T-helper 17 cell (primary cell): ENCODE results near the gene DYRK1A. TPM values are rescaled to one million over a fixed set of nuclear protein-coding genes. Genes with fewer than 3 reads are reported as not detected.
"Not testable (repeated sequence)": the region's sequence is repeated elsewhere in the genome, so short reads cannot be mapped to it uniquely, and the experiment has no call there.

ENCODE experiments used
- ATAC-seq: fragments of 150-1000 bp; cut with Tn5 transposase; 2 replicates; pipeline ENCODE4 v1.10.0; 2021; ENCODE audit warnings: mild to moderate bottlenecking, moderate library complexity
- DNase-seq, 3 donors: peaks; one replicate each; pipeline versions ENCODE4 v3.0.0 to v3.0.0-alpha.2; 2020 to 2021
- H3K9me3 ChIP-seq: one replicate; pipeline ENCODE4 v1.7.0; 2013; ENCODE audit warnings: low read length, mild to moderate bottlenecking; ENCODE audit not compliant: control insufficient read depth, poor library complexity, severe bottlenecking
- H3K27ac Mint-ChIP-seq: one replicate; pipeline ENCODE4 v1.8.0; 2022; ENCODE audit warnings: mild to moderate bottlenecking, moderate library complexity, mixed read lengths
- H3K27me3 Mint-ChIP-seq: one replicate; pipeline ENCODE4 v1.8.0; 2022; ENCODE audit warnings: mixed read lengths
- H3K36me3 Mint-ChIP-seq: one replicate; pipeline ENCODE4 v1.8.0; 2022; ENCODE audit warnings: low read depth, mixed read lengths
- H3K4me1 Mint-ChIP-seq: one replicate; pipeline ENCODE4 v1.8.0; 2022; ENCODE audit warnings: mild to moderate bottlenecking, mixed read lengths
- H3K4me3 Mint-ChIP-seq: one replicate; pipeline ENCODE4 v1.8.0; 2022; ENCODE audit warnings: mild to moderate bottlenecking, moderate library complexity, mixed read lengths
- total RNA-seq, 4 donors: library from RNA in 2 of 4; stranded (reverse) in 2 of 4; gene quantifications; one replicate each; pipeline ENCODE4 v1.2.3 and lab custom pipeline; 2022 to 2026

DYRK1A gene
- total RNA-seq, 2 donors from 2014 or later, result 123 to 149 TPM

- Mint-ChIP-seq H3K27ac (no peak overlapping the region), H3K27me3 (no peaks in the 10 kb centered on the region), H3K36me3 (peaks cover 14% of the 10 kb centered on the region), H3K4me1 (peaks cover 12% of the 10 kb centered on the region), H3K4me3 (no peak overlapping the region)
- DNase-seq (no peak), ATAC-seq (no peak)
- no peaks in the 10 kb centered on the region for H3K9me3 ChIP-seq
Measured at GRCh38 chr21:37513383-37513782, 146.8 kb downstream of the DYRK1A start.

GRCh38 chr21:37514038-37514667 lies 147.6 kb downstream of the DYRK1A start:
- Mint-ChIP-seq H3K36me3 (peaks cover 14% of the 10 kb centered on the region), H3K4me3 (no peak overlapping the region), H3K4me1 (peaks cover 12% of the 10 kb centered on the region), H3K27ac (no peak overlapping the region), H3K27me3 (no peaks in the 10 kb centered on the region)
- ATAC-seq, result no peak
- DNase-seq, result no peak
- no peaks in the 10 kb centered on the region for H3K9me3 ChIP-seq

- Mint-ChIP-seq H3K27ac (no peak overlapping the region), H3K4me3 (no peak overlapping the region), H3K27me3 (no peaks in the 10 kb centered on the region), H3K36me3 (peaks cover 6% of the 10 kb centered on the region), H3K4me1 (peaks cover 18% of the 10 kb centered on the region)
- DNase-seq (no peak), ATAC-seq (no peak)
- H3K9me3 ChIP-seq, result no peaks in the 10 kb centered on the region
Measured at GRCh38 chr21:37516998-37517397, 150.4 kb downstream of the DYRK1A start.

- Mint-ChIP-seq H3K4me1 (peaks cover 15% of the 10 kb centered on the region), H3K36me3 (no peaks in the 10 kb centered on the region), H3K27ac (peak overlapping the region; percentile 49), H3K27me3 (no peaks in the 10 kb centered on the region), H3K4me3 (no peak overlapping the region)
- no peaks in the 10 kb centered on the region for H3K9me3 ChIP-seq
- no peak for DNase-seq
- ATAC-seq, result no peak
Measured at GRCh38 chr21:37520801-37521200, 154.2 kb downstream of the DYRK1A start.

- Mint-ChIP-seq H3K4me3 (no peak overlapping the region), H3K27ac (peak overlapping the region; percentile 49), H3K4me1 (peaks cover 15% of the 10 kb centered on the region), H3K27me3 (no peaks in the 10 kb centered on the region), H3K36me3 (no peaks in the 10 kb centered on the region)
- H3K9me3 ChIP-seq, result no peaks in the 10 kb centered on the region
- DNase-seq (no peak), ATAC-seq (no peak)
Measured at GRCh38 chr21:37521658-37522057, 155.1 kb downstream of the DYRK1A start.

GRCh38 chr21:37522641-37523295 lies 156.2 kb downstream of the DYRK1A start:
- ATAC-seq, result no peak
- H3K4me1 Mint-ChIP-seq, result peaks cover 15% of the 10 kb centered on the region
- no peak overlapping the region for H3K4me3 Mint-ChIP-seq
- H3K9me3 ChIP-seq, result no peaks in the 10 kb centered on the region
- H3K27ac Mint-ChIP-seq, result peak overlapping the region; percentile 1
- no peaks in the 10 kb centered on the region for H3K27me3 Mint-ChIP-seq
- DNase-seq, result no peak
- no peaks in the 10 kb centered on the region for H3K36me3 Mint-ChIP-seq

- not testable (repeated sequence) for H3K4me3 Mint-ChIP-seq, H3K27me3 Mint-ChIP-seq, ATAC-seq, H3K9me3 ChIP-seq, H3K36me3 Mint-ChIP-seq, DNase-seq, H3K27ac Mint-ChIP-seq
- peaks cover 15% of the 10 kb centered on the region for H3K4me1 Mint-ChIP-seq
Measured at GRCh38 chr21:37524944-37525343, 158.4 kb downstream of the DYRK1A start.

- no peak overlapping the region for H3K27ac Mint-ChIP-seq
- no peak overlapping the region for H3K4me3 Mint-ChIP-seq
- ATAC-seq, result no peak
Measured at GRCh38 chr21:37525810-37526209, 159.2 kb downstream of the DYRK1A start.

GRCh38 chr21:37527103-37527502 lies 160.5 kb downstream of the DYRK1A start:
- Mint-ChIP-seq H3K27me3 (peaks cover 15% of the 10 kb centered on the region), H3K4me3 (no peak overlapping the region), H3K27ac (no peak overlapping the region), H3K36me3 (no peaks in the 10 kb centered on the region), H3K4me1 (peaks cover 3% of the 10 kb centered on the region)
- H3K9me3 ChIP-seq, result no peaks in the 10 kb centered on the region
- DNase-seq (no peak), ATAC-seq (no peak)

More at GRCh38 chr21:37525810-37526209, 159.2 kb downstream of the DYRK1A start:
- Mint-ChIP-seq H3K4me1 (peaks cover 12% of the 10 kb centered on the region), H3K36me3 (no peaks in the 10 kb centered on the region), H3K27me3 (peaks cover 11% of the 10 kb centered on the region)
- no peaks in the 10 kb centered on the region for H3K9me3 ChIP-seq
- no peak for DNase-seq

DNA sequence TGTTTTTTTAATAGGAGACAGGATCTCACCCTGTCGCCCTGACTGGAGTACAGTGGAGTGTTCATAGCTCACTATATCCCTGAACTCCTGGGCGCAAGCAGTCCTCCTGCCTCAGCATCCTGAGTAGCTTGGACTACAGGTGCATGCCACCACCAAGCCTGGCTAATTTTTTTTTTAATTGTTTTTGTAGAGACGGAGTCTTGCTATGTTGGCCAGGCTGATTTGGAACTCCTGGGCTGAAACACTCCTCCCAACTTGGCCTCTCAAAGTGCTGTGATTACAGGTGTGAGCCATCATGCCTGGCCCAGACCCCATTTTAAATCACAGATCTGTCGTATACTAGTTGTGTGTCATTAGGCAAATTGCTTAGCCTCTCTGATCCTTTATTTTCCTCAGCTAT lies 161.1 kb downstream of the DYRK1A start:
- DNase-seq (no peak), ATAC-seq (no peak)
- Mint-ChIP-seq H3K27ac (no peak overlapping the region), H3K4me1 (peaks cover 1% of the 10 kb centered on the region), H3K36me3 (no peaks in the 10 kb centered on the region), H3K27me3 (peaks cover 21% of the 10 kb centered on the region), H3K4me3 (no peak overlapping the region)
- no peaks in the 10 kb centered on the region for H3K9me3 ChIP-seq

DNA sequence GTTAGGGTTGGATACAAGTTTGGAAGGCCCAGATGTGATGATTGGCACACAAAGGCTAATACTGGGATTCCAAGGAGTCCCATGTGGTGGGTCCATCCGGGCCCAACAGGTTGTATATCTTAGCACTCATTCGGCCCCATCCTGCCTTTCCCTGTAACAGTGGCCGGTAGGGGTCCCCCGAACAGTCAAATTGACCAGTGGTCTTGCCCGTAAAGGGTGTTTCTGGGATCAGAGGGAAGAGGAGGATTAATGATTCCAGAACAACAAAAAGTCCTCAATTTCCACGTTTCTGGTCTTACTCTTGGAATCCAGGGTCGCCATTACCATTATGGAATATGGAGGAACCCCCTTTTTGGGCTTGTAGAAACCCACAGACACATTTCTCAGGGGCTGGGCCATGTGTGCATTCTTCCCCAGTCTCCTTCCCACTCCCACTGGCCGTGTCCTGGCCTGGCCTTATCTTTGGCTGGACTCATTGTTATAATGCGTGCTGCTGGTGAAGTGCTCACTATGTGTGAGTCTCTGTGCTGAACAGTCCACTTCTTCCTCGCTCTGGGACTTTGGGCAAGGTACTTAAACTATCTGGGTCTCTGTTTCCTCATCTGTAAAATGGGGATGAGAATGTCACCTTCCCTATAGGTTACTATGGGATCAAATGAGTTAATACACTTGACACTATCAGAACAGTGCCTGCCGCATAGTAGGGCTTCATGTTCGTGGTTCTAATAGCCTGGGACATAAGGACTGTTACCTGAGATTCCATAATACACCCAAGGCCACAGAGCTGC lies 161.8 kb downstream of the DYRK1A start:
- Mint-ChIP-seq H3K27me3 (peaks cover 28% of the 10 kb centered on the region), H3K36me3 (no peaks in the 10 kb centered on the region), H3K4me1 (no peaks in the 10 kb centered on the region), H3K27ac (no peak overlapping the region), H3K4me3 (no peak overlapping the region)
- no peak for ATAC-seq
- no peak for DNase-seq
- no peaks in the 10 kb centered on the region for H3K9me3 ChIP-seq

- DNase-seq, result no peak
- no peak for ATAC-seq
- H3K4me3 Mint-ChIP-seq, result no peak overlapping the region
- no peak overlapping the region for H3K27ac Mint-ChIP-seq
- no peaks in the 10 kb centered on the region for H3K9me3 ChIP-seq
- H3K4me1 Mint-ChIP-seq, result no peaks in the 10 kb centered on the region
- H3K36me3 Mint-ChIP-seq, result peaks cover 7% of the 10 kb centered on the region
- H3K27me3 Mint-ChIP-seq, result peaks cover 39% of the 10 kb centered on the region
Measured at GRCh38 chr21:37529649-37530048, 163.1 kb downstream of the DYRK1A start.

GRCh38 chr21:37530901-37531351 lies 164.4 kb downstream of the DYRK1A start:
- no peak overlapping the region for H3K4me3 Mint-ChIP-seq
- H3K9me3 ChIP-seq, result no peaks in the 10 kb centered on the region
- no peak for DNase-seq
- H3K36me3 Mint-ChIP-seq, result peaks cover 12% of the 10 kb centered on the region
- no peak overlapping the region for H3K27ac Mint-ChIP-seq
- H3K27me3 Mint-ChIP-seq, result peaks cover 50% of the 10 kb centered on the region
- no peaks in the 10 kb centered on the region for H3K4me1 Mint-ChIP-seq
- no peak for ATAC-seq
